ENCODE data around the gene RAB5IF. TPM values are rescaled to one million over a fixed set of nuclear protein-coding genes. Genes with fewer than 3 reads are reported as not detected.

The RAB5IF gene
- total and polyA plus RNA-seq, 2 of the 8 experiments (the other 6 are each of a cell fraction or from before 2014, with no cell fraction given), result 95.5 to 148 TPM

GRCh38 chr20:36646678-36647077 lies 41.1 kb downstream of the RAB5IF start:
- Histone ChIP-seq H4K91ac (replicated peaks; ENCODE audit: insufficient read length, low read length) (no peak overlapping the region), H3K79me2 (ENCODE audit: control insufficient read depth in 1 of 2, insufficient read depth in 2 of 2, low read length in 2 of 2) (no peaks in the 10 kb centered on the region), H4K8ac (ENCODE audit: extremely low read depth, insufficient read depth, low read length) (no peak overlapping the region), H2BK12ac (ENCODE audit: low read depth, low read length) (no peak overlapping the region), H2BK5ac (ENCODE audit: low read depth, low read length) (peak overlapping the region; percentile 75; the same call in 1 of the 2 replicates), H2BK20ac (ENCODE audit: low read length) (no peak overlapping the region), H2BK15ac (ENCODE audit: low read length) (no peak overlapping the region), H3K4me2 (ENCODE audit: insufficient read depth in 1 of 2, low read depth in 2 of 2, low read length in 2 of 2) (no peak overlapping the region; a peak in 1 of 4 replicates), H2BK120ac (replicated peaks; ENCODE audit: low read depth, low read length) (no peak overlapping the region), H2AK5ac (ENCODE audit: low read depth, low read length) (peak overlapping the region; percentile 39; the same call in 1 of the 2 replicates), H3K4ac (replicated peaks; ENCODE audit: insufficient read length, low read depth, low read length) (no peak overlapping the region), H3K4me3 (ENCODE audit: extremely low read depth in 1 of 4, insufficient read depth in 2 of 4, low read depth in 3 of 4, low read length in 4 of 4) (no peak overlapping the region), H3K9ac (replicated peaks in 1 of 4; ENCODE audit: extremely low read depth in 1 of 4, low read depth in 3 of 4, low read length in 3 of 4) (no peak overlapping the region; a peak in 1 of 7 replicates), H3K23ac (ENCODE audit: insufficient read length) (no peak overlapping the region), H3K23me2 (ENCODE audit: low read depth, low read length) (no peaks in the 10 kb centered on the region), H3K14ac (ENCODE audit: insufficient read length) (no peak overlapping the region), H3K79me1 (ENCODE audit: low read depth, low read length) (no peaks in the 10 kb centered on the region), H4K20me1 (replicated peaks in 1 of 2; ENCODE audit: control insufficient read depth in 1 of 2, insufficient read depth in 2 of 2, low read length in 2 of 2) (no peaks in the 10 kb centered on the region), H3K9me3 (ENCODE audit: insufficient read depth in 2 of 2, low read depth in 1 of 2, low read length in 1 of 2) (no peaks in the 10 kb centered on the region), H2AFZ (ENCODE audit: low read length) (no peak overlapping the region), H4K5ac (ENCODE audit: insufficient read length, low read depth, low read length) (no peak overlapping the region), H3K27me3 (replicated peaks in 1 of 4; ENCODE audit: control insufficient read depth in 3 of 4, extremely low read depth in 1 of 4, insufficient read depth in 3 of 4, low read length in 3 of 4) (no peaks in the 10 kb centered on the region), H3K56ac (replicated peaks; ENCODE audit: insufficient read length, low read depth, low read length) (no peak overlapping the region), H3K27ac (ENCODE audit: low read depth, low read length) (no peak overlapping the region), H3K36me3 (ENCODE audit: control insufficient read depth in 2 of 4, insufficient read depth in 4 of 4, low read length in 3 of 4) (no peaks in the 10 kb centered on the region), H3K4me1 (replicated peaks in 1 of 4; ENCODE audit: control insufficient read depth in 3 of 4, insufficient read depth in 4 of 4, low read length in 3 of 4) (peaks cover 1 to 13% (median 6%) of the 10 kb centered on the region in 4 experiments; a peak in 4 of 7 replicates), H3K18ac (ENCODE audit: extremely low read depth, low read length) (peak overlapping the region; percentile 32; the same call in 1 of the 2 replicates)
- no peak for TF ChIP-seq TAF1 (IDR thresholded peaks at IDR 0.05; ENCODE audit: low read depth, low read length)
- DNase-seq (ENCODE audit: low read depth in 1 of 2, low spot score in 2 of 2) (no peak), FAIRE-seq (no peak)
- ChIA-PET CTCF (ENCODE audit: partially characterized antibody) (interaction anchor here (1.6 to 4.1 kb wide), 5 partner anchors 16 to 109 kb away, joined by 3 to 27 read pairs (median 4); no protein-coding TSS in a partner anchor), POLR2A (ENCODE audit: partially characterized antibody) (interaction anchor here (1.2 kb wide), 1 partner anchor 30 kb away, joined by 3 read pairs; no protein-coding TSS in a partner anchor)
- 87% methylated on average over 3 of the region's 3 CpGs; no CpG with 5 or more reads in 1 of the 2 experiments for WGBS, 2 experiments (ENCODE audit: extremely low coverage in 1 of 2, insufficient coverage in 1 of 2, insufficient read length in 1 of 2, insufficient replicate concordance in 2 of 2, low coverage in 1 of 2, low lambda C conversion rate in 2 of 2, missing lambda C conversion rate in 1 of 2)
